Measurements from ENCODE around the gene NPAS3.

Gene NPAS3

DNA sequence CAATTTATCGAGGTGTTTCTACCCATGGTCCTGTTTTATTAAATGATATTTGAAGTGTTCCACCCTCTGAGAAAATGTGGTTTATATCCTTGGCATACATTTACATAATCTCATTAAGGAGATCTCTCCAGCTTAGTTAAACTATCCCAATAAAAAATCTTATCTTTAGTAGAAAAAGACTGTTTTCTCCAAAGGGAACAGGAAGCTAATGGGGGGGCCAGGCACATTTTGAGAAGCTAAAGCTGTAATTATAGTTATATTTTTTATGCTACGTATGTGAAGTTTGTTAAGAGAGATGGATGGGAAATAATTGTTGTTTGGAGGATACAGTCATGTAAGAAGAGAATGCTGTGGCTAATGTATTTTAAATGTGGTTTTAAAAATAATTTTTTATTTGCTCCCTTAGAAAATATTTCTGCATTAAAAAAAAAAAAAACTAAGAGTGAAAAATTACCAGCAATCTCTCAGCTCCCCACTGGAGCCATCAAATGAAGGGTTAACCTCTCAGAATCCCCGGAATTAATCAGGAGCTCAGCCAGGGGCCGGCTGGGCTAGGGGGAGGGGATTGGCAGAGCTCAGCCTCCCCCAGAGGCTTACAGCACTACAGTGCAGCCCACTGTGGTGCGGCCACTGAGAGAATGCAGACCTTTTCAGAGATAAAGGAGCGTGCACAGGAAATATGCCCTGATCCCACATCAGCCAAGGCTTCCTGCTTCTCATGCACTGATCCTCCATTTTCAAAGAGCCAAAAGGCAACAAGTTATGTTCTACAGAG is 826.4 kb downstream of the NPAS3 start:
- no peak for DNase-seq (ENCODE audit: low spot score)

DNA sequence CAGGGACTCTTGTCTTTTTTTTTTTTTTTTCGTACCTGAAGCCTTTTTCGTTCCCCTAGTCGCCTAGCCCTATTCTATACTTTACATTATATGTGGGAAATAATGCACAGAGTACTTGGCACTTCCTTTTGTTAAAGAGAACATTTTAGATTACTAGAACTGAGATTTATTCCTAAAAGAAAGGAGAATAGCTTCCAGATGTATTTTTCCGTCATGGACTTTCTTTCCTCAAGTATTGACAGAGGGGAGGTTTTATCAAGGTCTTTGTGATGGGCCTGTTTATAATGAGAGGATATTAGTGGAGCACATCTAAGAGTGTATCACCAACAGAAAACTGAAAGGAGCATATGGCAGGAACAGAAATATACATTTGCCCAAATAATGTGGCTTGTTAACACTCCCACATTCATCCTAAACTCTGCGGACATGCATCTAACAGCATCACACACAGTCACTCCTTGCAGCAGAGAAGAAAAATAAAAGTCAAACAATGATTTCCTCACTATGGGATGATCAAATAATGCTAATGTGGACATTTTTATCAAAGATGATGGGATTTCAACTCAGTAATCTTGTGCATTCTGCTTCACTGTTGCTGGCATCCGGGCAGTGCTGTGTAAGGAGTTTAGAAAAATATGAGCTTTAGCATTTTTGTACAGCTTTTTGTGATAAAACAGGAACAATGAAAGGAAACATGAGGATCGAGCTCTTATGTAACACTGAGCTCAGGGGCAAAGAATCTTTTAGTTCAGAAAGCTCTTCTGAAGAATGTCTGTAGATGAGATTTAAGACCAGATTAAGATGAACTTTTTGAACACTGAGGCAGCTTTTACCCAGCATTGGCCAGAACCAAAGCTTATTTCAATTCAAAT is 829.1 kb downstream of the NPAS3 start:
- DNase-seq (ENCODE audit: low spot score) = no peak

DNA sequence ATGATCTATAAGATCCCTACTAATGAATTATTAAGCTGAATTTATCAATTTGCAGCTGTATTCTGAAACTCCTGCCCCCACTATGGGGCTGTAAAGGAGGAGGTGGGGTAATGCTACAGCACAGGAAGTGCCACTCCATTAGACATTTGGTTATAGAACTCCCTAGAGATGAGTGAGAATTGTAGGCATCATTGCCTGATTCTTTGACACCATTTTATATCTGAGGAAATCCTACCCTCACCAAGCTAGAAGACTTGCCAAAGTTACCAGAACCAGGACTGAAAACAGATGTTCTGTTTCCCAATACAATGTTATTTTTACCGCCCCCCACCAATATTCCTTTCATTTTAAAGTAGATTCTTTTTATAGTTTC is 829.8 kb downstream of the NPAS3 start:
- DNase-seq (ENCODE audit: low spot score) = no peak

DNA sequence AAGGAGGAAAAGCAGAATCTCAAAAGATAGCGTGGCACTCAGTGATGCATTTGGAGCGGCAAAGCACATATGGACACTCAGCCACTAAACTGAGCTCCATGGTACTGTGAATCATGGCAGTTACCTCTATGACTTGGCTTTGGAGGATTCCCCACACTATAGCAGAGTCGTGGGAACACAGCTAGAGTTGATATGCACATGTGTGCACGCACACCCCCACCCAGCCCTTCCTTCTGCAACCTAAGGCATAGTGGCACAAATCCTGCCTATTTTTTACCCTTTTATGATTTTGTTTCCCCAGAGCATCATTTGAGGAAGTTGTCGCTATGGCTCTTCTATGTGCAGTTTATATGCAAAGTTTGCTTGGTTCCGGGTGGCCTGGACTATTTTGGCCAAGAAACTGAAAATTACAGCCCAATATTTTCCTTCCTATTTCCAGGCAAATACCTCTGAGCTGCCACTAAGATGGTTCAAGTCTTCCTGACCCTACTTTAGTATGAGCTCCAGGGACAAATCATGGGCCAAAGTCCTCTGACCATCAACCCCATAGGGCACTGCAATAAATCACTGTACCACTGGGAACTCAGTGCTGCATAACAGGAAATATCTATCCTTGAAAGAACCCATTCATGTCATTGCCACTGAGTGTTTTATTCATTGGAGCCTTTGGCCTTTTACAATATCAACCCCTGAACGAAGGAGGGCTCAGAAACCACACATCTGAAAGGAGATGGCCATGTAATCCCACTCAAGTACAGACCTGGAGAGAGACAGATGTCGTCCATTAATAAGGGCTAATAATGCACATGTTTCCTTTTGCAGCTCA is 834.7 kb downstream of the NPAS3 start:
- DNase-seq (ENCODE audit: low spot score) = no peak

DNA sequence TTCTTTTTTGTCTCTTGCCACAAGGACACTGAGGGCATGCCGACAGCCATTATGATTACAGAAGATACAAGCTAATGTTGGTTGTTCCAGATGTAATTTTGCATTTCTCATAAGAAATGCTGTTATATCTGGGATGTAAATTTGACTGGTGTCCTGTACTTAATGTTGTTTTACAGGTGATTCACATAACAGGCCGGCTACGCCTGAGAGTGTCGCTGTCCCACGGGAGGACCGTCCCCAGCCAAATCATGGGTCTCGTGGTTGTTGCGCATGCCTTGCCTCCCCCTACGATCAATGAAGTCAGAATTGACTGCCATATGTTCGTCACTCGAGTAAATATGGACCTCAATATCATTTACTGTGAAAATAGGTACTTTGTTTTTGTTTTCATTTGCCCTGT is 835.5 kb downstream of the NPAS3 start:
- no peak for DNase-seq (ENCODE audit: low spot score)

DNA sequence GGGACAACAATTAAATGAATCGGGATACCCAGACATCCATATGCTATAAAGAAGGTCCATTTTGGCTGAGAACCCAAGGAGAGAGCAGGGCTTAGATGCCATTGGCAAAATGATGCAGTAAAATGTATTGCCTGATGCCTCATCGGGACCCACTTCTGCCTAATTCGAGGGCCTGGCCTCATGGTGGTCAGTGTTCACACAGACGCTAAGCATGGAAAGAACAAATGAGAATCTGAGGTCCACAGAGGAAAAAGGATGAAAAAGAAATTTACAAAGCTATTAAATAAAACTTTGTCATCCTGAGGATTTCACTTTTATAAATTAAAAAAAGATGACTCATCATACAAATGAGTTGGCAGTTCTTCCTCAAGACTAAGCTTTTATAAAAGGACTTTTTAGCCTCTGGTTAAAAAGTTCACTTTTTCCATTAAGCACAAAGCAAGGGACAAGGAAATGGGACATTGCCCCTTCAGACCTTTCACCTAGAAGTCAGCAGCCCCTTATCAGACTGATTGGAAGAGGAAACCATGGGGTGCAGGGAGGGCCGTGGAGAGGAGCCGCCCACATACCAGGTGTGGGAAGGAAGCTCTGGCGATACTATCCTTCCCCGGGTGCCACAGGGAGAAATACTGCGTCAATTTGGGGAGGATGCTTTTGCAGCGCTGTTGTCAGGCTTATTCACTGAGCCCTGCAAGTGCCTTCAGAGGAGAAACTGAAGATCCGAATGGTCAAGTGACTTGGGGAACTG is 836.2 kb downstream of the NPAS3 start:
- DNase-seq (ENCODE audit: low spot score) = no peak

DNA sequence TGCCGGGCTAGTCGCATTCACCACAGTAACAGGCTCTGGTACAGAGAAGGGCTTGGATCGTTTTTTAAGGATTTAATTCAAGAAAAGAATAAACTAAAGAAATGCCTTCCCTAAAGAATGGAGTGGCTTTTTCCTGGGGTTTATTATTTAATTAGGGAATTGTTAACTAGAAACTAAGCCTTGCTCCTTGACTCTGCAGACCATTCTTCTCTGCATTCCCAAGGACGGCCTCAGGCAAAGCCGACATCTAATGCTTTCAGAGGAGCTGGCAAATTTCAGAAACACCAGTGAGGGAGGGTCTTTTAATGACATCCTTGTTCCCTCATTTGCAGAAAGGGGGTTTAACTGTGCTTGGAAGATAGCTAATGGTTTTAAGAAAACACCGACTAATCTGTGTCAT is 838.2 kb downstream of the NPAS3 start:
- no peak for DNase-seq (ENCODE audit: low spot score)

DNA sequence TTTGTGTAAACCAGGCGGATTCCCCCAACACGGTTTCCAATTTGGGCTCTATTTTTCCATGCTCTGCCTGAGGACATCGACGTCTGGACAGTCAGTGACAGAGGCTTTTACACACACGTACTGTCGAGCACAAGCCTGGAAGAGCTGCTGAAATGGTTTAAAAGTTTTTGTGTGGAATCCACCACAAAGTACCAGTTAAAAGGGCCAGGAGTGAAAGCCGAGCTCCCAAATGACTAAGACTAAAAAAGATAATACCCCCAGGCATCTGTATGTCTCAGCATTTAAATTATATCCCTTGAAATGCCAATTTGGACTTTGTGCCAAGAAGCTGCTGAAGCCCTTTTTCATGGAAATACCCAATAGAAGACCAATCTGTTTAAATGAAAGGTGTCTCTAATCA is 839.0 kb downstream of the NPAS3 start:
- DNase-seq (ENCODE audit: low spot score) = no peak

DNA sequence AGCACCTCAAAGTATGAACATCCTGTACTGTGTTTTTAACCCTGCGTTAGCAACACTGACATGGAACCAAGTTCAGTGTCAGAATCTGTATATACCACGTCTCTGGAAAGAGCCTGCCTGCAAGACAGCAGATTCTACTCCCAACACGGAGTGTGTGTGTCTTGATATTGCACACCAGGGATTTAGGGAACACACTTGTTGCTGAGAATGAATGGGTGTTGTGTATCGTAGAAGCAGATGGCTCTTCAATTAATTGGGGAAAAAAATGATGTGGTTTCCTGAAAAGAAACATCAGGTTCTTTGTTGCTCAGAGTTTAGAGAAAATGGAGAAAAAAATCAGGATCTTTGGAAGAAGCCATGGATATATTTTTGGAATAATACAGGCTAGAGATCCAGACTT is 841.4 kb downstream of the NPAS3 start:
- DNase-seq (ENCODE audit: low spot score) = no peak

DNA sequence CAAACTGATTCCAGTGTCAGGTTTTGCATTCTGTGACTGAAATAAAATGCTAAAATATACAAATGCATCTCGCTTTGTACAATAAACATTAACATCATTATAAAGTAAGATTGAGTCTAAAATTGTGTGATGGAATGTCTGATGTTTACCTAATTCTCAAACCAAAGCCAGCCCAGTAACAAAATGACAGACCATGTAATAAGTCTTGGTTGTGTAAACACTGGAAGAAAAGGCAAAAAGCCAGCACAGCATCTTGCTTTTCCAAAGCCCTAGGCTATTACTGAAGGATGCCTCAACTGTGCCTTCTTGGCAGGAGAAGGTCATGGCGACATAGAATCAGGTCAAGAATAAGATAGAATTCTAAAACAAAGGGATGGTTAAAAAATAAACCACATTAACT is 842.6 kb downstream of the NPAS3 start:
- no peak for DNase-seq (ENCODE audit: low spot score)

DNA sequence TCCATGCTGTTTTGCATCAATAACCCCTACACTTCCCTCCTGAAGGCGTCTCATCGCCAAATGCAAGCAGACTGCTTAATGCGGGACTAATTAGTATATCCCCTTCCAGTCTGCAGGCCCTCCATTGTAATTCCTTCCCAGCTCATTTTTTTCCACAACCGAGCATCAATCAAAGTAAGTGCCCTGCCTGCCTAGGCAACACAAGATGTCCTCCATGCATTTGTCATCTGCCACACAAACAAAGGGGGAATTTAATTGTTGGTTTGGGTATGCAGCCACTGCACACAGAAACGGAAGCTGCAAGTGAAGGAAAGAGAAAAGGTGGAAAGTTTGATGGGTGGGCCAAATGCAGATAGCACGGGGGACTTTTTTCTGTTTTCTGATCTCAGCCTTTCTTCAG is 844.2 kb downstream of the NPAS3 start:
- DNase-seq (ENCODE audit: low spot score) = no peak

DNA sequence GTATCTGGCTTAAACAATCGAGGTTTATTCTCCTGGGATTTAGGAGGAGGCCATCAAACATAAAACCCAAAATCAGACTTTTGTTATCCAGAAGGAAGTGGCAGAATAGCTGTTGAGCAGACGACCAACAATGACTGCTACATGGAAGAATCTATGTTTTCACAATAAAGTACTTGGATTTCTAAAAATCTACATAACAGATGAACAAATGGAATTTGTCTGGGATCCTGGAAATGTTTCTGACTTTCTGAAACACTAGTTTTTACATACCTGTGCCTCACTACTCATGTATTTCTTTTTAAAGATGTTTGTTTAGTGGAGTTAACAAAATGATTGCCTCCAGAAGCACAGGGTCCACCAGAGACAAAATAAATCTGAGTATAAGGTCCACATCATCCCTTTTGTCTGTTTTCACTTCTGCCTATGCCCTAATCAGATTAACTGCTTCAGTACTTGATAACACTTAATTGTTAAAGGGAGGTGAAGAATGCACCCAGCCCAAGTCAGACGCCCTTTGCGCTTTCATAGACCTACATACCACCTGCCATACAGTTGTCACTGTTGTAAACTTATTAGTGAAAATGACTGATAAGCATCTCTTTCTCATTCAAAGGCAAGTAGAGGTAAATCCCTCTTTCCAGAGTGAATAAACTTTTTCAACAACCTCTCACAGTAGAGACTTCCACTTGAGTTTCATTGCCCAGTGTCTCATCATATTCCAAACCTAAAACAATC is 847.6 kb downstream of the NPAS3 start:
- no peak for DNase-seq (ENCODE audit: low spot score)

DNA sequence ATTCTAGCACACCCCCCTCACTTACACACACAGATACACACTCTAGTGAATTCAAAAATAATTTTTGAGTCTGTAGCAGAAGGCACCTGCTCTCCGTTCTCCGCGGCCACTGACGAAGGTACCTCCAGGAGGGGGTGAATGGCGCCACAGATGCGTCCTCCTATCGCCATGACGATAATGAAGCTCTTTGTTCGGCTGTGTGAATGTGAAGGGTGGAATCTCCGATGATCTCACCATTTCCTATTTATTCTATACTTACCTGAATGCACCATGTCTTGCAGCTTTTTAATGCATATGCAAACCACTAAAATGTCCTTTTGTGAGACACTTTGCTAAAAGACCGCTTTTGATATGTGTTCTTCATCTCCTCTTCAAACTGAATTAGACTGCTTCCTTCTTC is 849.5 kb downstream of the NPAS3 start:
- DNase-seq (ENCODE audit: low spot score) = no peak

DNA sequence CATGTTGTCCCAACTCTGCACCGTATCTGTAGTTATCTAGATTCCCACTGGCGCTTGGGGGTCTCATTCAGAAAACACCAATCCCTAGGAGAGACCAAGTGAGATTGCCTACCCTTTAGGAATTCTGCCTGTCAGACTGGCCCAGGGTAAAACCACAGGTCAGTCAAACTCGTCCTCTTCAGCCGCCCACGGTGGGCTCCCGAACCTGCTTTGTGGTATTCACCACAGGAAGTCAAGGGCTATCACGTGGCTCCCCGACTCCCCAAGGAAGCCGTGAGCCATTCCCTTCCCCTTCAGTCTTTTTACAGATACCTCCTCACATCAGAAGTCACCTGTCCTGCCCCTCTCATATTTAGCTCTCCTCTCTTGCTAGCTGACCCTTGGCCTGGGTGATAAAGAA is 852.3 kb downstream of the NPAS3 start:
- no peak for DNase-seq (ENCODE audit: low spot score)

DNA sequence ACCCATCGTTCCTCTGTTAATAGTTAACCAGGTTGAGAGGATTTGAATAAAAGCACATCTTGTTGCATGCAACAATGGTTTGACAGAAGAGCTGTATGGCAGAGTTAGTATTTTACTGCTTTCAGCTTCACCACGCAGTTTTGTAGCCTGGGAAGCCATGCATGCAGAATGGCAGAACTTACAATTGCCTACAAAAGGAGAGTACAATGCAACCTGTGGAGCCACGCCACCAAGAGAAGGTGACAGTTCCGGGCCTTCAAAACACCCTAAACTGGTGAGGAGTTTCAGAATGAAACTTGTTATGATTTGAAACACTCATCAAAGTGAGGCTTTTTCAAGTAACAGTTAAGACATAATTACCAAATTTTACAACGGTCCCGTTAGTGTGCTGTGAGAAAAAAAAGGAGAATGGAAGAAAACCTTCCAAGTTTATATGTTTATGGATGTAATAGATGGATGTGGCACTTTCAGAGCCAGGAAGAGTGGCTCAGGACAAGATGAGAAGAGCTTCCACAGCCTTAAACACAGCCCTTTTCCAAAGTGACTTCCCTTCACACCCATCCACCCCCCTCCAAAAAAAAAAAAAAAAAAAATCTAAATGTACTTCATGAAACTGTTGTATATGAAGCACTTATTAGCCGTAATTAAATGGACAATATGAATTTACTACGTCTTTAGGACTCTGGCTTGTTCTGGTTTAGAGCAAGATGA is 853.5 kb downstream of the NPAS3 start:
- DNase-seq (ENCODE audit: low spot score) = no peak

DNA sequence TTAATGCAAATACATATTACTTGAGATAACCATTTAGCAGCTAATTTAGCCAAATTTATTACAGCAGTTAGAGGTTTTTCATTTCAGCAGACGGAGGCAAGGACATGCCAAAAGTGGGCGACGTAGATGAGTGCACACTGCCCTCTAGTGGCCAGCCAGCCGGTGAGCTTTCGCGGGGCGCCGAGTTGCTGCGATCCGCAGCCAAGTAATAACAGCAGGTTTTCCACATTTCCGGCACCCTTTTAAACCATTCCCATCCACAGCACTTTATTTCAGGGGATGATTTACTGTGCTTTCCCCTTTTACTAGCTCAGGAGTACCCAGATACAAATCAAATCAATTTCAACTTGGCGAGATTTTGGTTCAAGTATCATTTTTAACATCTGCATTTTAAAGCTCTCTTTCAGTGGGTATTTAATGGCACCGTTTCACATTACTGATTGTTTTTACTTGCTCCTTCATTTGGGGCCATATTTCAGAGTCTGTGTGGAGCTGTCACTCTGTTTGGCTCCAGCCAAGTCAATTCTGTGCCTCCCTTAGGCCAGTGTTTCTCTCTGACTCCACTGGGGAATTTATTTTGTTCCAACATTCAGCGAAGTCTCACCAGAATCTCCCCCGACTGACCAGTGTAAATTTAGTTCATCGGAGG is 854.2 kb downstream of the NPAS3 start:
- peak; percentile 61 for DNase-seq (ENCODE audit: low spot score)

DNA sequence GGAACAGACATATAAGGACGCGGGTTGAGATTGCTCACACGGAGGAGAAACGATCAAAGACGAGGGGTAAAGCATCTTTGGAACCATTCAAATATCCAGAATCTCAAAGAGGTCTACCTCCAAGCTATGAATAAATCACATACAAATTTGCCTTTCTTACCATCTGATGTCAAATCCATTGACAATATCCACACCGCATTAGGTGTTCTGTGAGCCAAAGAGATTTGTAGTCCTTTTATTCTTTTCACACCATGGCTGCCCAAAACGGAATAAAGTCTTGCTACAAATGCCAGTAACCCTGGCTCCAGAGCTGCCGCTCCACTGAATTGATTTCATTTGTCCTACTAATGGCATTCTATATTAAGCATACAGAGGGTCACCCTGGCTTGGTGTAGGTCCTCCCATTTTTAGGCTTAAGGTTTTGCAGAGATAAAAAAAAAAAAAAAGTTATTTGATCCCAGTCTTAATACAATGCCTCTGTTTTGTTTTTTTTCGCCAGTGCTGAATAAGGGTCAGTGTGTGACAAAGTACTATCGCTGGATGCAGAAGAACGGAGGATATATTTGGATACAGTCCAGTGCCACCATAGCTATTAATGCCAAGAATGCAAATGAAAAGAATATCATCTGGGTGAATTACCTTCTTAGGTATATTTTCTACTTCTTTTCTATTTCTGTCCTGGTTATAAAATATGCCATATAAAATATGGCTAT is 854.9 kb downstream of the NPAS3 start:
- no peak for DNase-seq (ENCODE audit: low spot score)

DNA sequence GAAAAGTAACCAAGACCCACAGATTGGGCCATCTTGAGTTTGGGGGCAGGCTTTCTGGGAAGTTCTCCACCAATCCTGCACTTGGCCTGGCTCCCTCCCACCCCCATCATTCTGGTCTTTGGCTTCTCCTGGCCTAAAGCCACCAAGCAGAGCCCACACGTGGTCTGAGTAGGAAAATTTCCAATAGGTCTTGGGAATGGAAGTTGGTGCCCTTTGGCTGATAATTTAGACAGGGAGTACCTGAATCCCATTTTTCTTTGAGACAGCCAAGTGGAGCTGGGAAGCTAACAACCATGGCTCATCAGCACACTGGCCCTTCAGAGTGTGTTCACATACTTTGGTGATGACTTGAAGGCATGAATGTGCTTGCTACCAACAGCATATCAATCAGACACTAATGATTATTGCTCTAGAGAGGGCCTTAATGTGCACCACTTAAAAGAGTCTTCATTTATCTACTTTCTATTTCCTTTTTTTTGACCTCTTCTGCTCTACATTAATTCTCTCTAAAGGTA is 856.2 kb downstream of the NPAS3 start:
- no peak for DNase-seq (ENCODE audit: low spot score)

DNA sequence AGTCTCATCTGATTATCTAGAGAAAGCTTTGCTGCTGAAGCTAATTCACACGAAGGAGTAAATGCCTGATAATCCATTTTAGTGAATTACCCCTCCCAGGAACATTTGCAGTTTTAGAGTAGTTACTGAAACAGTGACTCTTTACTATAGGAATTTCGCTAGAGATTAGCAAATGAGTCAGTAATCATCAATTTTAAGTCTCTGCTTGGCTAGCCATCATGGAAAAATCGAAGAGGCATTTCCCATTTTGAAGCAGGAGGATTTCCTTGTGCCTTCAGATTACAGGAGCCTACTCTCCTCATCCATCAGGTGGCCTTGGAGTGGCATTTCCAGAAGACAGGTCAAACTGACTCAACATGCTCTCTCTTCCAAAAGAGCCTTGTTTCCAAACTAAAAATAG is 857.7 kb downstream of the NPAS3 start:
- DNase-seq (ENCODE audit: low spot score) = no peak
